Activated CD4-positive, CD25-positive, alpha-beta regulatory T cell treated with anti-CD3 and anti-CD28 coated beads, Interleukin-2, amount 50 U/mL, for 24 hours (primary cell): Measurements from ENCODE around the gene EPC2.
"Not testable (repeated sequence)": the region's sequence is repeated elsewhere in the genome, so short reads cannot be mapped to it uniquely, and the experiment has no call there.

Source experiments
- ATAC-seq, 2 donors: fragments of 150-1000 bp; cut with Tn5 transposase; one replicate each; pipeline ENCODE4 v1.10.0; 2021; ENCODE audit warnings: mild to moderate bottlenecking in 1 of 2, moderate library complexity in 1 of 2

Gene EPC2

DNA sequence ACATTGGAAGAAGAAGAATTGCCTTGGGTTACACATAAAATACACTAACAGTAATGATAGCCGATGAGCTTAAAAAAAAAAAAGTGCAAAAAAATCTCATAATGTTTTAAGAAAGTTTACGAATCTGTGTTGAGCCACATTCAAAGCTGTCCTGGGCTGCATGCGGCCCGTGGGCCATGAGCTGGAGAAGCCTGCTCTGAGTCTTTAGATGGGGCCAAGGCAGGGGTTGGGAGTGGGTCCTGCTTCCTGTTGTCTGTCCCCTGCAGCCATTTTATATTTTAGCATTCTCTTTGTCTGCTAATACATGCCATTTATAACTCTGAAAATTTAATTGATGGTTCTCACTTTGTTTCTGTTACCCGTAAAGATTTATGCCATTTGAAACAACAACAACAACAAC is 93.2 kb downstream of the EPC2 start:
- no peak for ATAC-seq

DNA sequence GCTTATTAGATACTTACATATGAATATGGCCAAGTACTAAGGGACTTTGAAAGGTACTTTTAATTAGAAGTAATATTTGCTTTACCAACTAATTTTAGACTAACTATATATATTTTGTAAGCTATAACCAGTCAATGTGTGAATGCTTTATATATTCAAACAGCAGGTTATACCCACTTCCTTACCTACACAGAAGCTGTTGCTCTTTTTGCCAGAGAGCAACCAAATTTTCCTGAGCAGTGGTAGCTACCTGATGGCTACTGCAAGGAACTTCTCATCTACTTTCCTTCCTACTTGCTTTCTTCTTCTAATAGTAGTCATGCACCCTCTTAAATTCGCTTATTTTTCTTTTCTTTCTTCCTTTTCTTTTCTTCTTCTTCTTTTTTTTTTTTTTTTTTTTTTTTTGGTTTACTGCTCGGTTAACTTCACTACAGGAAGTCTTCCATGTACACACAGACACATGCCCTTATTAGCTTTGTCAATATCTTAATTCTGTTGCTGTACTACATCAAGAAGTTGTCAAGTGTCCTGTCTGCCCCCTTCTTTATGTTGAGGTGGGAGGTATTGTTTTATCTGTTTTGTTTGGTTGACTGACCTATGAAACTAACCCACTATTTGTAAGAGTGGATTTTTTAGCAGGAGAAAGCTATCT is 95.0 kb downstream of the EPC2 start:
- ATAC-seq, result no peak

GRCh38 chr2:148742373-148742772 is 97.8 kb downstream of the EPC2 start:
- ATAC-seq, result no peak

DNA sequence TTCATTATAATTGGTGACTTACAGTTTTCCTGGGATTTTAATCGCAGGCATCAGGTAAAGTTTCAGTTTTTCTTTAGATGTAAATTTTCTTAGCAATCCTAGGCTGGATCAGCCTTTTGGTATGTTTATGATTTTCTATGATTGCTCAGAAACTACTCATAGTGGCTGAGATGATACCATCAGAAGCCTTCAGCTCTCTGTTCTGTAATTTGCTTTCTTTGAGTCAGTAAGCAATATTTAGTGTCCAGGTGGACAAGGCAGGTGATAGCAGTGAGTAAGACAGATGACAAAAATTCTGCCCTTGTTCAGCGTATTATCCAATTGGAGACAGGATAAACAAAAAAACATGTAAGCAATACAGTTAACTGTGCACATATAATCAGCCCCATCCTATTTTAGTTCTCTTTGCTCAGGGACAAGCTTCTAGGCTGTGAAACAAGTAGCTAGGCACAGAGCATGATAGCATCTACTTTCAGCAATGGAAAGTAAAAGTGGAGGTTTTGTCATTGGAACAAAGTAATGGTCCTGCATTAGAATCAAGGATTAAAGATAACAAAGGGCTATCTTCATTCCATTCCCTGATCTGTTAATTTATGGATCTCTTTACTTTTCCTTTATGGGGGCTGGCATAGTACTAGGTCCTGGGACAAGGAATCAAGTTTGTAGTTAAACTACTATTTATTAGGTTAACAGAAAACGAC is 100.8 kb downstream of the EPC2 start:
- ATAC-seq, result no peak

DNA sequence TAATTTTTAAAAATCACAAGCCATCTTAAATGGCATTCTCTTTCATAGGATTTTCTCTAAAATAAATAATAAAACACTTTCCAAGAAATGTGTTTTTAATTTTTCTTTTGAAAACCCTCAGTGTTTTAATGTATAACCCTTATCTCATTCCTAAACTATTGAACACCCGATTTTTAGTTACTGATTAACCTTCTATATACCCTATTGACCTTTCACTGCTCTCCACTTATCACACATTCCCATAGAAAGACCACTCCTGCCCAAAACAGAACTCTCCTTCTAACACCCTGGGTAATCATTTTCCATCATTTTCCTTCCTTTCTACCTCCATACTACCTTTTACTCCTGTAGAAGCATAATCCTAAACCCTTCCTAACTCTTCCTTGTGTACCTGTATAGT is 102.4 kb downstream of the EPC2 start:
- no peak for ATAC-seq

GRCh38 chr2:148751907-148752306 is 107.4 kb downstream of the EPC2 start:
- no peak for ATAC-seq

DNA sequence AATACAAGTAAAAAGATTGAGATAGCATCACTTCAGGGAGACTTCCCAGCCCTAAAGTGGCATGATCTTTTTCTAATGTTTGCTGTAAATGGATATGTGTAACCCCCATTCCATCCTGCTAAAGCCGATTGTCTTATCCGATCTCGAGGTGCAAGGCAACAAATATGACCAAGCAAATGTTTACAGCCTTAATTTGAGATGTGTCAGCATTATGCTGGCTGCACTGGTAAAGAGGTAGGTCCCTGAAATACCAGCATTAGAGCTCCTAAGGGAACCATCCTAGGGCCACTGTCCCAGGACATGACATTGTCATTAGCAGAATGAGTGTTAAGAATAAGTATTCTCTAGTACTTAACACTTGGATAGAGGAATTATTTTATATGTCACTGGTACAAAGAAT is 108.4 kb downstream of the EPC2 start:
- no peak for ATAC-seq

DNA sequence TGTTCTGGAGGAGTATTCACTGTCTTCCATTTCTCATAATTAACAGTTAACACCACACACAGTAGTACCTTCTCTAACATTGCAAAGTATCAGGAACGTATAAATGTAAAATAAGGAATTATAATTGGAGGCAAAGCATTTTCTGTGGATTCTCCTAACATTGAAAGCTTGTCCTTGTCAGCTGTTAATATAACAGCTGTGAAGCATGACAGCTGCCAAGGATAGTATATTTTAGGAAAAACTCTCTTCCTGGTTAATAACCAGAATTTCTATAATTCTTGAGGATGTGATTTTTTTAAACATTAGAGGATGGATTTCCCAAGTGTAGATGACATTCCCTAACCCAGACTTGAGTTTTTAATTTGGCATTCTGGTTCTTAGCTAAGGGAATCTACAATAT is 110.3 kb downstream of the EPC2 start:
- ATAC-seq, result no peak

DNA sequence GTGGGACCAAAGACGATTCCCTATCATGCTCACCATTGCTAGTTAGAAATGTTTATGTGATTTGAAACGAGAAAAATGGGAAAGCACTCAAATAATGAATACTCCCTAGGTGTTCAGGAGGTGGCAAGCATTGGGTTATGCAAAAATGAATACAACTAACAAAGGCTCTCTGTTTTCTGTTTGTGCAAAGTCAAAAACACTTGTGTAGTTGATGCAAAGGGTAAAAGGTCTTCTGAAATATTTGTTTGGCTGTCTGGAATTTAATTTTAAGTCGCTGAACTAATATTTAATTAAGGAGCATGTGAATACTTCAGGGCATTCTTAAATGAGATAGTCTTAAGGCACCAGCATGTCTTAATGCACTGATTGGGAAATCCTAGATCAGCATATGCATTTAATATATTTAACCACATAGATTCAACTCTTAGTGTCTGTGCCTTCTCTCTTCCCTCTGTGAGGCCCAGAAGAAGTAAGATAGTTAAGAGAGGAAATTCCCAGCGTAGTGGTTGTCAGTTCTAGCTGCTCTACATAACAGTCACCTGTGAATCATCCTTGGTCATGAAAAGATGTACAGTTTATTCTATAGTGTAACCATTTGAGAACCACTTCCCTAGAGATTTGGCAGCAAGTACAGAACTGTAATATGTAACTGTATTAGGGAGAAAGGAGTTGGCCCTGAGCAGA is 111.9 kb downstream of the EPC2 start:
- peak; percentile 46 to 65 for ATAC-seq

GRCh38 chr2:148764815-148765214 is 120.3 kb downstream of the EPC2 start:
- ATAC-seq, result no peak

- no peak for ATAC-seq
Observed at GRCh38 chr2:148770047-148770446, 125.5 kb downstream of the EPC2 start.

GRCh38 chr2:148781544-148781943 is 137.0 kb downstream of the EPC2 start:
- no peak for ATAC-seq

GRCh38 chr2:148789059-148789458 is 144.5 kb downstream of the EPC2 start:
- no peak for ATAC-seq

DNA sequence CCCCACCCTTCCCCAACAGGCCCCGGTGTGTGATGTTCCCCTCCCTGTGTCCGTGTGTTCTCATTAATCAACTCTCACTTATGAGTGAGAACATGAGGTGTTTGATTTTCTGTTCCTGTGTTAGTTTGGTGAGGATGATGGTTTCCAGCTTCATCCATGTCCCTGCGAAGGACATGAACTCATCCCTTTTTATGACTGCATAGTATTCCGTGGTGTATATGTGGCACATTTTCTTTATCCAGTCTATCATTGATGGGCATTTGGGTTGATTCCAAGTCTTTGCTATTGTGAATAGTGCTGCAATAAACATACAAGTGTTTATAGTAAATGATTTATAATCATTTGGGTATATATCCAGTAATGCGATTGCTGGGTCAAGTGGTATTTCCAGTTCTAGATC is 145.6 kb downstream of the EPC2 start:
- not testable (repeated sequence) for ATAC-seq

- no peak for ATAC-seq
Observed at GRCh38 chr2:148794558-148794957, 150.0 kb downstream of the EPC2 start.

DNA sequence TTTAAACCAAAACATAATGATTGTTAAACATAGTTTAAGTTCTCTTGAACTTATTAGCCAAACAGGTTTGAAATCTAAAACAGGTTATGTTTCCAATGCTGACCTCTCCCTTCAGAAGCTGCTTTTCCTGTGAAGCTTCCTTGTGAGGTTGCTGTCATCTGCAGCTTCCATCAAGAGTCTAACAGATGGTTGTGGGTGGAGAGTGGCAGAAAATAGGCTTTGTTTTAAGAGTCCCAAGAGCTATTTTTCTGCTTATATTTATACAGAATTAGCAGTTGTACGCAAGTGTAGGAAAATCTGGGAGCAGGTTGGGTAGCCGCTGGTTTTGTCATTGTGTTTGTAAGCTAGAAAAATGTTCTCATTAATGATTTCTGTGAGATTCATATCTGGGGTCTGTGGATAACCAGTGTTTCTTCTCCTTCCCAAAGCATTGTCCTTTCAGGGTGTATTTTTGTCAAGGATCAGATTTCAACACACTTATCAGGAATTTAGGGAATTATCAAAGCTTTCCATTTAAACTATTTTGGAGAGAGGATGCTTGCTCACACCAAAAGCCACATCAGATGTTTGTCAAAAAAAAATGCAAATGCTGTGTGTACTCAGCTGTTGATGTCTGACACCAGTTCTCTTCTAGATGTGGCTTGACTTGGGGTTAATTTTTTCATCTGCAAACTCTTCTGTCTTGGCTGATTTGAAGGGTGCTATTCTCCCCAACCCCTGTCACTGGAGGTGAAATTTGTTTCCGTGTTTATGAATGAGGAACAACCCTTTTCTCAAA is 152.4 kb downstream of the EPC2 start:
- ATAC-seq, result no peak

DNA sequence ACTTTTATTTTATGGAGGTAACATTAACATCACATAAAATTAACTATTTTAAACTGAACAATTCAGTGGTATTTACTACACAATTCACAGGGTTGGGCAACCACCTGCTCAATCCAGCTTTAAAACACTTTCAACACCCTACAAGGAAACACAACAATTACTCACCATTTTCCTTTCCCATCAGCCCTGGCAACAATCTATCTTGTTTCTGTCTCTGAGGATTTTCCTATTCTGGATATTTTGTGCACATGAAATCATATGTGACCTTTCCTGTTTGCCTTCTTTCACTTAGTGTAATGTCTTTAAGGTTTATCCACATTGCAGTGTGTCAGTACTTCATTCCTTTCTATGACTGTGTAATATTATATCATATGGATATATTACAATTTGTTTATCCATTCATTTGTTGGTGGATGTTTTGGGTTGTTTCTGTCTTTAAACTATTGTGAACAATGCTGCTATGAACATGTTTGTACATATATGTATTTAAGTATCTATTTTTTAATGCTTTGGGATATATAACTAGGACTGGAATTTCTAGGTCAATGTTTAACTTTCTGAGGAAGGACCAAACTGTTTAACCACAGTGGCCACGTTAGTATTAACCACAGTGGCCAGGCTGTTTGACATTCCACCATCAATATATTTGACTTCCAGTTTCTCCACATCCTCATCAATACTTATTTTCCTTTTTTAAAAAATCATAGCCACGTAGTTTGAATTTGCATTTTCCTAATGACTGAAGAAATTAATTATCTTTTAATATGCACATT is 158.1 kb downstream of the EPC2 start:
- no peak for ATAC-seq

- no peak for ATAC-seq
Observed at GRCh38 chr2:148810081-148810480, 165.5 kb downstream of the EPC2 start.

DNA sequence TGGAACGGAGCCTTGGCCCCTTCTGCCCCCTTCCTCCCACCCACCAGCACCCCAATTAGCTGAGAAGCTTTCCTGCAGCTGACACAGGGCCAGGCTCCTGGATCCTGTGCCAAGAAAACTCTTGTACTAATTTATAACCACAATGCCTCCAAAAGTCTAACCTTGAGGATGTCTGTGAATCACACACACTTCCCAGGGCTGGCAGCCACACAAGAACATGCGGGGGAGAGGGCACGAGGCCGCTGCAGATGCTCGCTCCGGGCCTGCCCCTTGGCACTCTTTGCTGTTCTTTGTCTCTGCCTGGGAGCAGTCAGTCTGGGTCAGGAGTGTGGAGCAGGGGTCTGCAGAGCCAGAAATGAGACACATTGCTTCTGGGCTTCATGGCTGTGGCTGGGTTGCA is 167.8 kb downstream of the EPC2 start:
- ATAC-seq, result no peak

DNA sequence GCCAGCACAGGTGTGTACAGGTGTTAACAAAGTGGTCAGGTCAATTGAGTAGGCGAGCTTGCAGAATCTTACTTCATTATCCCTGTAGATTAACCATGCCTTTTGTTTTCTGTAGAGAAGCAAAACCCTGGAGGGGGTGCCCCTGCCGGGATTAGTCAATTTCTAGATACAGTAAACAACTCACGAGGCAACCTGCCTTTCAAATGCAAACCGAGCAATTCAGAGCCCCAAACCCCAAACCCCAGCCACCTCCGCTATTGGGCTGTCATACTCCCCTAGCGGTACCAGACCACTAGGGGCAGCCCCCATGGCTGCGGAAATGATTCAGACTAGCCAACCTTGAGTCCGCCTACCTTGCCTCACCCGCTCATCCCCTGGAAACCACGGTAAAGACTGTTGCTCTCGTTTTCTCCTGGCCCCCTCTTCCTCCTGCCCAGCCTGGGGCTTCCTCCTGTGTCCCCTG is 169.1 kb downstream of the EPC2 start:
- ATAC-seq, result peak; percentile 92 to 97

DNA sequence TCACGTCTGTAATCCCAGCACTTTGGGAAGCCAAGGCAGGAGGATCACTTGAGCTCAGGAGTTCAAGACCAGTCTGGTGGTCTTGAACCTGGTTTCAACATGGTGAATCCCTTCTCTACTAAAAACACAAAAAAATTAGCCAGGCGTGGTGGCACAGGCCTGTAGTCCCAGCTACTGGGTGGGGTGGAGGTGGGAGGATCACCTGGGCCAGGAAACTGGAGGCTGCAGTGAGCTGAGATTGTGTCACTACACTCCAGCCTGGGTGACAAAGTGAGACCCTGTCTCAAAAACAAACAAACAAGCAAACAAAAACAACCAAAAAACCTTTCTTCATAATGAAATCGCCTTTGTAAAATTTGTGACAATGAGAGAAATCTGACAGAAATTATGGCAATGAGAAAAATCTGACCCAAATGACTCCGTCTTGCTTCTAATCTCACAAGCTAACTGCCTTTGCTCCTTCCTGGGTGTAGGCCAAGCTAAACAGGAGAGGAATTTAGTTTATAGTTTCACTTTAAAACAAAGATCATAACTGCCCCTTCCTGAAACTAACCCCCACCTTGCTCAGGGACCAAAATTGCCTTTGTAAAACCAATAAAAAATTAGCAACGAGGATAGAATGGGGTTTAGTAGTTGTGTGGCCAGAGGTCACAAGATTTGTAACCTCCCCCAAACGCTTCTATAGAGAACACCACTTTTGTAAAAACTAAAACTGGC is 169.8 kb downstream of the EPC2 start:
- ATAC-seq, result no peak
